AG09309 (cell line): Measurements from ENCODE around the gene FOXP1.

Source experiments
- DNase-seq: peaks from one replicate; pipeline ENCODE4 v3.0.0-alpha.2; 2010; ENCODE audit warnings: low read depth
- H3K4me3 ChIP-seq: 2 replicates; pipeline ENCODE4 v1.5.1; 2011; ENCODE audit warnings: mild to moderate bottlenecking, low read depth, low read length, moderate library complexity; ENCODE audit not compliant: control insufficient read depth
- TF ChIP-seq, protein P1 (sequence below): IDR thresholded peaks from 2 replicates; pipeline ENCODE4 v1.5.1; 2011; ENCODE audit warnings: mild to moderate bottlenecking, low read depth, low read length, inconsistent platforms; ENCODE audit not compliant: insufficient read depth, control insufficient read depth; ENCODE audit errors: missing control alignments

The FOXP1 gene

DNA sequence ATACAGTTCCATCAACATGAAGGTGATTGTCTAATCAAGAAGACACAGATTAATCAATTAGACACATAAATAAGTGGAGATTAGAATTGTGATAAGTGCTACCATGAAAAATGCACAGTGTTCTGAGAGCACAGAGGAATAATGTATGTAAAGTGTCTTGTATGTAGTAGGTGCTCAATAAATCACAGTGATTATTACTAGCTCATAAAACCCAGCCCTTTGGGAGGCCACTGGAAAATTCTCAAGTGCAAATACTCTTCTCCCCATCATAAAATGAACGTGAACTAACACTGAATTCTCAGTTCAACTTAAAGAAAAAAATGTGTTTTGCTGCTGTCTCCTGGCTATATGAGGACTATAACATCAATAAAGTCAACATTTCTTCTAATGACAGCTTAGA lies 368.2 kb downstream of the FOXP1 start:
- TF ChIP-seq, protein P1, sequence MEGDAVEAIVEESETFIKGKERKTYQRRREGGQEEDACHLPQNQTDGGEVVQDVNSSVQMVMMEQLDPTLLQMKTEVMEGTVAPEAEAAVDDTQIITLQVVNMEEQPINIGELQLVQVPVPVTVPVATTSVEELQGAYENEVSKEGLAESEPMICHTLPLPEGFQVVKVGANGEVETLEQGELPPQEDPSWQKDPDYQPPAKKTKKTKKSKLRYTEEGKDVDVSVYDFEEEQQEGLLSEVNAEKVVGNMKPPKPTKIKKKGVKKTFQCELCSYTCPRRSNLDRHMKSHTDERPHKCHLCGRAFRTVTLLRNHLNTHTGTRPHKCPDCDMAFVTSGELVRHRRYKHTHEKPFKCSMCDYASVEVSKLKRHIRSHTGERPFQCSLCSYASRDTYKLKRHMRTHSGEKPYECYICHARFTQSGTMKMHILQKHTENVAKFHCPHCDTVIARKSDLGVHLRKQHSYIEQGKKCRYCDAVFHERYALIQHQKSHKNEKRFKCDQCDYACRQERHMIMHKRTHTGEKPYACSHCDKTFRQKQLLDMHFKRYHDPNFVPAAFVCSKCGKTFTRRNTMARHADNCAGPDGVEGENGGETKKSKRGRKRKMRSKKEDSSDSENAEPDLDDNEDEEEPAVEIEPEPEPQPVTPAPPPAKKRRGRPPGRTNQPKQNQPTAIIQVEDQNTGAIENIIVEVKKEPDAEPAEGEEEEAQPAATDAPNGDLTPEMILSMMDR, result no peak
- no peak for DNase-seq
- no peak overlapping the region for H3K4me3 ChIP-seq

DNA sequence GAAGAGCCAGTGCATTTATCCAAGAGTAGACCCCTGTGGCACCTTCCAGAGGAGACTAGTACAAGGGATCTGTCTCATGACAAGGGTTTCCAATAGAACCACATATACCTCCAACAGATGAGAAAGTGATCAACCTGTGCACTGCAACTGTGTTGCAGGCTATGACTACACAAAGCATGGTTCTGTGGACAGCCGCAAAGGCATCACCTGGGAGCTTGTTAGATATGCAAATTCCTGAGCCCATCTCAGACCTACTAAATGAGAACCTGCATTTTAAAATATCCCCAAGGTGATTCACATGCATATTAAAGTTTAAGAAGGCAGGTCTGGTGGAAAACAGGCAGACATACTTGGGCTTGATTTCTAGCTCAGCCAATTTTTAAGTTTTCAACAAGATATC lies 368.7 kb downstream of the FOXP1 start:
- H3K4me3 ChIP-seq, result no peak overlapping the region
- TF ChIP-seq, protein P1, result no peak
- DNase-seq, result no peak

DNA sequence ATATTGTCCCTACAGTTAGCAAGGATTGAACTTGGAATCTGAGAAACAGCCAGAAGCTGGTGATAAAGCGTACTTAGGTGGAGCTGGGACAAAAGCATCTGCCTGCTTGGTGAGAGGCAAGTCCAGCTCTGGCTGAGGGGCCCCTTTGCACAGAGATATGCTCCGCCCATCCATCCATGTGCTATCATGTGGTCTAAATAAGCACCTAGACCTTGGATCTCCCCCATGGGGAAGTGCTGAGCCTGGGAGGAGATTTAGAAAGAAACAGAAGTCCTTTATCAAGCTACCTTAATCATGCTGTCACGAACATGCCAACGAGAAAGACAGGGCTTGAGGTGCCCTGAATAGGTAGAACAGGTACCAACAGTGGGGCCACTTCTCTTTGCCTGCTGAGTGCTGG lies 369.5 kb downstream of the FOXP1 start:
- no peak for DNase-seq
- H3K4me3 ChIP-seq, result no peak overlapping the region
- TF ChIP-seq, protein P1, result no peak

DNA sequence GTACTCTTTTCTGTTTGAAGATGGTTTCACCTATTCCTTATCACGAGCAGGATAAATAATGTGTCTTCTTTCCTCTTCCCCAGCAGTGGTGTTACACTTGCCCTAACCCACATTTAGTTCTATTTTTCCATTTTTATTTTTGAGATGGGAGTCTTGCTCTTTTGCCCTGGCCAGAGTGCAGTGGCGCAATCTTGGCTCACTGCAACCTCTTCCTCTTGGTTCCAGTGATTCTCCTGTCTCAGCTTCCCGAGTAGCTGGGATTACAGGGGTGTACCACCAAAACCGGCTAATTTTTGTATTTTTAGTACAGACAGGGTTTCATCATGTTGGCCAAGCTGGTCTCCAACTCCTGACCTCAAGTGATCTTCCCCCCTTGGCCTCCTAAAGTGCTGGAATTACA lies 372.4 kb downstream of the FOXP1 start:
- TF ChIP-seq, protein P1, result no peak

DNA sequence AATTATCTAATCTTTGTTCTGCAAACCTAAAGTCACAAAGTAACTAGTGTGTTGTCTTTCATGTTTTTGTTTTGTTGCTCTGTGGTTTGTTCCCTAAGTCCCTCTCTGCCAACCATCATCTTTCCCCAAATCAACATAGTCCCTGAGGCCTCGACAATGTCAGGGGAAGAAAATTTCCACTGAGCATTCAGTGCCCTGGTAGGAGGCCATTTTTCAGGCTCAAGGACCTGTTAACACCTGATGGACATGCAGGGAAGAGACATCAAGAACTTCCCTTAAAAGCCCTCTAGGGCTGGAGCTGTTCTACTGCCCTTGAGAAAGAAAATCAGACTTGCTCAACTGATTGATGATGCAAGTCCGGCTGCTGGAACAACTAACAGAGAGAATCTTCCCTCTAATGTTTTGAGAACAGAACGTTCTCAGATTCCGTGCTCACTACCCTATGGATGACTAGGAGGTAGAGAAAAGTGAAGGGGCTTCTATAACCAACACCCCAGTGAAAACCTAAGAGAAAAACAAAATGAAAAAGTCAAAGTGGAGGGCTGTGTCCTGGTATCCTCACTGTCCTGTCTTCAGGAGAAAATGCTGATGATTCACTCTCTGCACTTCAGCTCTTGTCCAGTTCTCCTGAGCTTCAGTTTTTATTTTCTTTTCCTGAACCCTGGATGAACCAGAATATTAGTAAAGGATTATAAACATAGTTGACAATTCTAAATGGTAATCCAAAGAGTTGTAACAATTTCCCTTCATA lies 373.1 kb downstream of the FOXP1 start:
- TF ChIP-seq, protein P1, result peak; percentile 23
- peak; percentile 34 for DNase-seq
- no peak overlapping the region for H3K4me3 ChIP-seq

More for the DNA sequence above, 372.4 kb downstream of the FOXP1 start:
- no peak for DNase-seq
- no peak overlapping the region for H3K4me3 ChIP-seq

DNA sequence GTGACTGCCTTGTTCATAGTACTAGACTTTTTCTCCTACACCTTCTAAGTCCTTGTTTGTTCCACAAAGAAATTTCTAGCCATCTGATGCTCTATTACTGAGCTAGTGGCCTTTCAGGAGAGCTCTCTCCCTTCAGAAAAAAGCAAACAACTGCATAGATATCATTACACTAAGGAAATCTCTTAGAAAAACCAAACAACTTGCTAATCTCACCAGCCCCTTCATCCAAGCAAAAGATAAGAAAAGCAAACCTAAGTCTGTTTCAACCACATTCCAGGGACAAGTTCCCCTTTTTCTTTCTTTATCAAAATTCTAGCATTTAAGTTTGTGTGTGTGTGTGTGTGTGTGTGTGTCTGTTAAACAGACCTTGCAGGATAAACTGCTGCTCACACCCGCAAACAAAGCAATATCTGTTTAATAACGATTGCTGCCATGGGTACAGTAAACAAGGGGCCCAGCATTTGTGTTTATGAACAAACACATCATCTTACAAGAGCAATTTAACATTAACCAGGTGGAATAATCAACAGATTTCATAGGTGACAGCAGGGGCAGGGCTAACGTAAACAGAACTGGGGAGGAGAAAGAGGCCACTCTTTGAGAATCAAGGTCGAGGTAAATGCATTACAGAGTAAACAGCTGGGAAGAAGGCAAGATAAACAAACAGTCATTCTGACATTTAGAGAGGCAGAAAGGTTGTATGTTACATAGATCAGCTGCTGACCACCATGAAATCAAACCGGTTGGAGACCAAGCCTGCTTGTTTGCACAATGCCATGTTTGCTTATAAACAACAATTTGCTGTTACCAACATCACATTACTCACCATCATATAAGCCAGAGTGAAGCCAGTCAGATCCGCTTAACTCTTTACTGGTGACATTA lies 375.1 kb downstream of the FOXP1 start:
- H3K4me3 ChIP-seq, result no peak overlapping the region
- DNase-seq, result no peak
- TF ChIP-seq, protein P1, result no peak
